Liver (tissue), 3 donors: ENCODE data around the gene SUMF2.

ENCODE experiments used
- ATF3 ChIP-seq: IDR thresholded peaks from 2 replicates; pipeline ENCODE4 v1.6.1; 2016; ENCODE audit warnings: antibody characterized with exemption
- CTCF ChIP-seq: fragments of 150-350 bp; IDR thresholded peaks from 2 replicates; pipeline ENCODE4 v1.5.1; 2017; ENCODE audit warnings: improper control_type of control experiment, low read depth, low read length; ENCODE audit not compliant: missing input control
- EGR1 ChIP-seq, 2 donors: IDR thresholded peaks; 2 replicates each; pipeline ENCODE4 v1.6.1; 2016 to 2018; ENCODE audit warnings: antibody characterized with exemption in 2 of 2, low read depth in 2 of 2
- GABPA ChIP-seq, 2 donors: IDR thresholded peaks in 1 of 2; conservative IDR thresholded peaks in 1 of 2; 2 replicates each; pipeline ENCODE4 v1.6.1; 2016; ENCODE audit warnings: antibody characterized with exemption in 2 of 2, mild to moderate bottlenecking in 1 of 2, moderate library complexity in 1 of 2
- HNF4G ChIP-seq: IDR thresholded peaks from 2 replicates; pipeline ENCODE4 v1.6.1; 2016; ENCODE audit warnings: antibody characterized with exemption
- JUND ChIP-seq, 2 donors: IDR thresholded peaks; 2 replicates each; pipeline ENCODE4 v1.6.1; 2016; ENCODE audit warnings: antibody characterized with exemption in 2 of 2
- RAD21 ChIP-seq, 2 donors: IDR thresholded peaks; 2 replicates each; pipeline ENCODE4 v1.6.1; 2016; ENCODE audit warnings: antibody characterized with exemption in 2 of 2, mild to moderate bottlenecking in 2 of 2
- TAF1 ChIP-seq: conservative IDR thresholded peaks from 2 replicates; pipeline ENCODE4 v1.6.1; 2016; ENCODE audit warnings: antibody characterized with exemption, mild to moderate bottlenecking
- YY1 ChIP-seq: IDR thresholded peaks from 2 replicates; pipeline ENCODE4 v1.6.1; 2016; ENCODE audit warnings: antibody characterized with exemption, mild to moderate bottlenecking
- TF ChIP-seq, protein P1 (sequence below): IDR thresholded peaks from 2 replicates; pipeline ENCODE4 v1.6.1; 2016; ENCODE audit warnings: antibody characterized with exemption, mild to moderate bottlenecking
- TF ChIP-seq, protein P2 (sequence below): IDR thresholded peaks from 2 replicates; pipeline ENCODE4 v1.6.1; 2016; ENCODE audit warnings: antibody characterized with exemption
- TF ChIP-seq, protein P3 (sequence below): IDR thresholded peaks from 2 replicates; pipeline ENCODE4 v1.6.1; 2016; ENCODE audit warnings: antibody characterized with exemption
- donor health status: healthy.
- donor health status: healthy.

DNA sequence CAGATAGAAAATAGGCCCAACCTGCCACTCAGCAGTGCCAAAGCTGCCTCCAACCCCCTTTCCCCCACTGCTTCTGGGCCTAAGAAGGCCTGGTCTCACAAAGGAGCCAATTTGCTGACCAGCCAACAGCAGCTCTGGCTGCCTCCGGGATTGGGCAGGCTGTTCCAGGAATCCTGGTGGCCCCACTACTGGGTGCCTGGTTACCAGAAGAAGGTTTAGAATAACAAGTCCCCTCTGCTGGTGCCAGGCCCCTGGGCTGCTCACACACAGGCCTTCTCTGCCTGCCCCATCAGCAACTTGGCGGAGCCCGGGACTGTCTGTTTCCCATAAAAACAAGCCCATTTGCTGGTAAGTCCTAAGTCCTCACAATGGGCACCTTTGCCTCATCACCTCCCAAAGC, 27.5 kb downstream of the SUMF2 start:
- TF ChIP-seq CTCF (no peak), JUND (IDR thresholded peaks at IDR 0.05) (no peak), RAD21 (IDR thresholded peaks at IDR 0.05) (no peak), GABPA (IDR thresholded peaks at IDR 0.05 in 1 of 2, conservative IDR thresholded peaks at IDR 0.05 in 1 of 2) (no peak), TAF1 (no peak), ATF3 (no peak), EGR1 (IDR thresholded peaks at IDR 0.05; ENCODE audit: low read depth in 2 of 2) (no peak), YY1 (no peak), HNF4G (no peak)
- TF ChIP-seq, protein P1, sequence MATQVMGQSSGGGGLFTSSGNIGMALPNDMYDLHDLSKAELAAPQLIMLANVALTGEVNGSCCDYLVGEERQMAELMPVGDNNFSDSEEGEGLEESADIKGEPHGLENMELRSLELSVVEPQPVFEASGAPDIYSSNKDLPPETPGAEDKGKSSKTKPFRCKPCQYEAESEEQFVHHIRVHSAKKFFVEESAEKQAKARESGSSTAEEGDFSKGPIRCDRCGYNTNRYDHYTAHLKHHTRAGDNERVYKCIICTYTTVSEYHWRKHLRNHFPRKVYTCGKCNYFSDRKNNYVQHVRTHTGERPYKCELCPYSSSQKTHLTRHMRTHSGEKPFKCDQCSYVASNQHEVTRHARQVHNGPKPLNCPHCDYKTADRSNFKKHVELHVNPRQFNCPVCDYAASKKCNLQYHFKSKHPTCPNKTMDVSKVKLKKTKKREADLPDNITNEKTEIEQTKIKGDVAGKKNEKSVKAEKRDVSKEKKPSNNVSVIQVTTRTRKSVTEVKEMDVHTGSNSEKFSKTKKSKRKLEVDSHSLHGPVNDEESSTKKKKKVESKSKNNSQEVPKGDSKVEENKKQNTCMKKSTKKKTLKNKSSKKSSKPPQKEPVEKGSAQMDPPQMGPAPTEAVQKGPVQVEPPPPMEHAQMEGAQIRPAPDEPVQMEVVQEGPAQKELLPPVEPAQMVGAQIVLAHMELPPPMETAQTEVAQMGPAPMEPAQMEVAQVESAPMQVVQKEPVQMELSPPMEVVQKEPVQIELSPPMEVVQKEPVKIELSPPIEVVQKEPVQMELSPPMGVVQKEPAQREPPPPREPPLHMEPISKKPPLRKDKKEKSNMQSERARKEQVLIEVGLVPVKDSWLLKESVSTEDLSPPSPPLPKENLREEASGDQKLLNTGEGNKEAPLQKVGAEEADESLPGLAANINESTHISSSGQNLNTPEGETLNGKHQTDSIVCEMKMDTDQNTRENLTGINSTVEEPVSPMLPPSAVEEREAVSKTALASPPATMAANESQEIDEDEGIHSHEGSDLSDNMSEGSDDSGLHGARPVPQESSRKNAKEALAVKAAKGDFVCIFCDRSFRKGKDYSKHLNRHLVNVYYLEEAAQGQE, result no peak
- TF ChIP-seq, protein P2, sequence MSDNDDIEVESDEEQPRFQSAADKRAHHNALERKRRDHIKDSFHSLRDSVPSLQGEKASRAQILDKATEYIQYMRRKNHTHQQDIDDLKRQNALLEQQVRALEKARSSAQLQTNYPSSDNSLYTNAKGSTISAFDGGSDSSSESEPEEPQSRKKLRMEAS, result no peak
- TF ChIP-seq, protein P3, sequence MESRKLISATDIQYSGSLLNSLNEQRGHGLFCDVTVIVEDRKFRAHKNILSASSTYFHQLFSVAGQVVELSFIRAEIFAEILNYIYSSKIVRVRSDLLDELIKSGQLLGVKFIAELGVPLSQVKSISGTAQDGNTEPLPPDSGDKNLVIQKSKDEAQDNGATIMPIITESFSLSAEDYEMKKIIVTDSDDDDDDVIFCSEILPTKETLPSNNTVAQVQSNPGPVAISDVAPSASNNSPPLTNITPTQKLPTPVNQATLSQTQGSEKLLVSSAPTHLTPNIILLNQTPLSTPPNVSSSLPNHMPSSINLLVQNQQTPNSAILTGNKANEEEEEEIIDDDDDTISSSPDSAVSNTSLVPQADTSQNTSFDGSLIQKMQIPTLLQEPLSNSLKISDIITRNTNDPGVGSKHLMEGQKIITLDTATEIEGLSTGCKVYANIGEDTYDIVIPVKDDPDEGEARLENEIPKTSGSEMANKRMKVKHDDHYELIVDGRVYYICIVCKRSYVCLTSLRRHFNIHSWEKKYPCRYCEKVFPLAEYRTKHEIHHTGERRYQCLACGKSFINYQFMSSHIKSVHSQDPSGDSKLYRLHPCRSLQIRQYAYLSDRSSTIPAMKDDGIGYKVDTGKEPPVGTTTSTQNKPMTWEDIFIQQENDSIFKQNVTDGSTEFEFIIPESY, result no peak
